ENCODE results near the gene ACOX1. TPM values are rescaled to one million over a fixed set of nuclear protein-coding genes. Genes with fewer than 3 reads are reported as not detected.

ACOX1 gene
- total and polyA plus RNA-seq, 9 donors, result 10.6 to 53.0 (median 39.4) TPM

DNA sequence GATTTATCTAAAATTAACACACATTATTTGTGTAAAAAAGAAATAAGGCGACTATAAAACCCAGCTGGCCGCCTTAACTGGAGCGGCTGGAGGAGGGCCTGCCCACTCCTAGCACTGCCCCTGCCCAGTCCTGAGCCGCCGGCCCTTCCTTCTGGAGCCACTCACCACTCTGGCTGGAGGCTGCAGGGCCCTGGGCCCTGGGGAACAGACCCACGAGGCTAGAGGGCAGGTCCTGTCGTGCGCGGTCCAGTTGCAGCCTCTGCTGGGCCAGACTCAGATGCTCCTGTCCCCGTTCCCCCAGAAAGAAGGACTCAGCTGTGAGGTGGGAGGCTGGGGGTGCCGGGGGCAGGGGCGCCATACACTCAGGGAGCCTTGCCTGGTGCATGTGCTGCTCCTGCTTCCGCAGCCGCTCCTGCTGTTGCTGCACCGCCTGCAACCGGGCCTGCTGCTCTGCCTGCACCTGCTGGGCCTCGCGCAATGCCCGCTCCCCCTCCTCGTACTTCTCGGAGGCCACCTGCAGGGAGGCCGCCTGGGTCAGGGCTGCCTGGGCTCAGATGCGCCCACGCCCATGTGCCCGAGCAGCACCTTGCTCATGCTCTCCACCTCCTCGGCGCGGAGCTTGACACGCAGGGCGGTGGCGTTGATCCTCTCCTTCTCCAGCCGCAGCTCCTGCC, 65.3 kb downstream of the ACOX1 start:
- Histone ChIP-seq H3K4me3 (no peak overlapping the region), H3K27ac (no peak overlapping the region), H3K9me3 (no peaks in the 10 kb centered on the region), H3K27me3 (no peaks in the 10 kb centered on the region), H3K4me1 (ENCODE audit: insufficient read depth) (no peaks in the 10 kb centered on the region), H3K36me3 (no peaks in the 10 kb centered on the region)
- WGBS, 3 donors, result 90 to 92% (median 90%) methylated on average over 26 to 32 of the region's 32 CpGs
- no peak for TF ChIP-seq EP300 (IDR thresholded peaks at IDR 0.05)
- no peak for TF ChIP-seq POLR2A (IDR thresholded peaks at IDR 0.05)
- TF ChIP-seq, protein P1, sequence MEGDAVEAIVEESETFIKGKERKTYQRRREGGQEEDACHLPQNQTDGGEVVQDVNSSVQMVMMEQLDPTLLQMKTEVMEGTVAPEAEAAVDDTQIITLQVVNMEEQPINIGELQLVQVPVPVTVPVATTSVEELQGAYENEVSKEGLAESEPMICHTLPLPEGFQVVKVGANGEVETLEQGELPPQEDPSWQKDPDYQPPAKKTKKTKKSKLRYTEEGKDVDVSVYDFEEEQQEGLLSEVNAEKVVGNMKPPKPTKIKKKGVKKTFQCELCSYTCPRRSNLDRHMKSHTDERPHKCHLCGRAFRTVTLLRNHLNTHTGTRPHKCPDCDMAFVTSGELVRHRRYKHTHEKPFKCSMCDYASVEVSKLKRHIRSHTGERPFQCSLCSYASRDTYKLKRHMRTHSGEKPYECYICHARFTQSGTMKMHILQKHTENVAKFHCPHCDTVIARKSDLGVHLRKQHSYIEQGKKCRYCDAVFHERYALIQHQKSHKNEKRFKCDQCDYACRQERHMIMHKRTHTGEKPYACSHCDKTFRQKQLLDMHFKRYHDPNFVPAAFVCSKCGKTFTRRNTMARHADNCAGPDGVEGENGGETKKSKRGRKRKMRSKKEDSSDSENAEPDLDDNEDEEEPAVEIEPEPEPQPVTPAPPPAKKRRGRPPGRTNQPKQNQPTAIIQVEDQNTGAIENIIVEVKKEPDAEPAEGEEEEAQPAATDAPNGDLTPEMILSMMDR (IDR thresholded peaks at IDR 0.05), result no peak
- intact Hi-C loops (cut with DNase I), result loop anchor here in 2 of 4 donors (5.0 to 10.0 kb wide), 2 partner anchors 89 to 361 kb away; partner anchors contain the start of gene CDK3 (in 1 of the 2)
- no peak for DNase-seq

- no peak overlapping the region for H3K27ac ChIP-seq
- no peaks in the 10 kb centered on the region for H3K36me3 ChIP-seq
- no peak overlapping the region for H3K4me3 ChIP-seq
- no peaks in the 10 kb centered on the region for H3K27me3 ChIP-seq
- H3K9me3 ChIP-seq, result no peaks in the 10 kb centered on the region
- TF ChIP-seq POLR2A (IDR thresholded peaks at IDR 0.05), result no peak
- TF ChIP-seq EP300 (IDR thresholded peaks at IDR 0.05), result no peak
- TF ChIP-seq, protein P1 (IDR thresholded peaks at IDR 0.05), result no peak
- intact Hi-C loops (cut with DNase I), result loop anchor here in 2 of 4 donors (5.0 to 10.0 kb wide), 2 partner anchors 92 to 364 kb away; partner anchors contain the start of gene CDK3 (in 1 of the 2)
- H3K4me1 ChIP-seq (ENCODE audit: insufficient read depth), result no peaks in the 10 kb centered on the region
- 75 to 91% (median 86%) methylated on average over 6 of the region's 6 CpGs for WGBS, 3 donors
- no peak for DNase-seq
These were observed 68.3 kb downstream of the ACOX1 start for GRCh38 chr17:75910699-75911098.

DNA sequence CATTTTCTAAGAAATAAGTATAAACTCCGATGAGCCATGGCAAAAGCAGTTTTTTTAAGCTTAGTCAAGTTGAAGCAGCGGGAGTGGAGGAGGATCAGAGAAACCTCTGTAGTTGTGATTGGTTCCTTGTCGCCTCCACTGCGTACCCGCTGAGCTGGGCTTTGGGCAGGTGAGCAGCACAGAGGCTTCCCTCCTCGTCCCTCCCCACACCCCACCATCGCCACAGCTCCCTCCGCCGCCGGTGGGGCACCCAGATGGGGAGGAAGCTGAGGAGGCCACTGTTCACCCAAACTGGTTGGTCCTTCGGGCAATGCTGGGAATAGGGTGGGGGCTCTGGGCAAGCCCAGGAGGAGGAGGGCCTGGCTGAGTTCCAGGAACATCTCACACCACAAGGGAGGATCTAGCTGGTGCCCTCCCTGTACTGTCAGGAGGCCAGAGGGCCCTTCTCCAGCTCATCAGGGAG, 69.1 kb downstream of the ACOX1 start:
- H3K27ac ChIP-seq, result no peak overlapping the region
- no peak for TF ChIP-seq POLR2A (IDR thresholded peaks at IDR 0.05)
- H3K9me3 ChIP-seq, result no peaks in the 10 kb centered on the region
- WGBS, 3 donors, result 17 to 27% (median 20%) methylated on average over 11 of the region's 11 CpGs
- intact Hi-C loops (cut with DNase I), result loop anchor here in 2 of 4 donors (5.0 to 10.0 kb wide), 2 partner anchors 92 to 365 kb away; partner anchors contain the start of gene CDK3 (in 1 of the 2)
- DNase-seq, result peak; percentile 51 to 78 (median 63)
- no peaks in the 10 kb centered on the region for H3K36me3 ChIP-seq
- no peak overlapping the region for H3K4me3 ChIP-seq
- peaks cover 2% of the 10 kb centered on the region for H3K4me1 ChIP-seq (ENCODE audit: insufficient read depth)
- H3K27me3 ChIP-seq, result no peaks in the 10 kb centered on the region

DNA sequence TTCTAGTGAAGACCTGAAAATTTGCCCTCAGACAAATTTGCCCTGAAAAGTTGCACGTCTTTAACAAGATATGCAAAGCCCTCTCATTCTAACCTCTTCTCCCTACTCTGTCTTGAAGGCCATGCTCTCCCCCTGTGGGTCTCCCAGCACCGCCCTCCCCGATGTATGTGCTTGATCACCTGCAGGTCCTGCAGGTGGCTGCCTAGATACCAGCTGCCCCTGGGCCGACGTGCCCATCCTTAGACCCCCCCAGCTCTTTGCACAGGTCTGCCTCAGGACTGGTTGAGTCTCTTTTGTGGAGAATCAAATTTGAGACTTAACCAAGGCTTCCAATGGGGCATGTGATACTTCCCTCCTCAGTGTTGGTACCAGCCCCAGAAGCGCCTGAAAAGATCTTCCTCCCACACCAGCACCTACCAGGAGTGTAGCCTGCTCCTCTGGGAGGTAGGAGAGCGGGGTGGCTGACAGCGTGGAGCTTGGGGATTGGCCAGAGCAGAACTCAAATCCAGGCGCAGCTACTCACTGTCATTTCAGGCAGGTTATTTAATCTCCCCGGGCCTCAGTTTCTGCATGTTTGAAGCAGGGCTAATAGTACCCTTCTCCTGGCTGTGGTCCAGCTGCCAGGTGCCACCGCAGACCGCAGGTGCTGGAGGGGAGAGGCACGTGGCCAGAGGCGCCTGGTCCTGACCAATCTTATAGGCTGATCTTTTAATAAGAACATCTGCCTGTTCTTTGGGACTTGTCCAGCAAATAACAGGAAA, 69.7 kb downstream of the ACOX1 start:
- H3K27ac ChIP-seq, result no peak overlapping the region
- H3K9me3 ChIP-seq, result no peaks in the 10 kb centered on the region
- WGBS, 3 donors, result 61 to 67% (median 63%) methylated on average over 14 of the region's 14 CpGs
- H3K4me1 ChIP-seq (ENCODE audit: insufficient read depth), result peaks cover 2% of the 10 kb centered on the region
- TF ChIP-seq POLR2A (IDR thresholded peaks at IDR 0.05) (no peak), EP300 (IDR thresholded peaks at IDR 0.05) (no peak)
- TF ChIP-seq, protein P1 (IDR thresholded peaks at IDR 0.05), result no peak
- no peaks in the 10 kb centered on the region for H3K27me3 ChIP-seq
- H3K4me3 ChIP-seq, result no peak overlapping the region
- DNase-seq, result no peak
- H3K36me3 ChIP-seq, result no peaks in the 10 kb centered on the region
- intact Hi-C loops (cut with DNase I), result no loop called here
